NCI-H460 (cell line): Measurements from ENCODE around the gene PLCB4. TPM values are rescaled to one million over a fixed set of nuclear protein-coding genes. Genes with fewer than 3 reads are reported as not detected.

Experiments
- DNase-seq: peaks from one replicate; pipeline ENCODE4 v3.0.0-alpha.2; 2016; ENCODE audit warnings: low read depth; ENCODE audit errors: extremely low read depth
- total RNA-seq: library from RNA; depleted of rRNA; stranded (reverse); fragments of >200 nt; shearing (Covaris generic); gene quantifications from 2 replicates; pipeline ENCODE4 v1.2.3, GENCODE V29; 2014

Gene PLCB4
- total RNA-seq, 1 experiment from 2014 or later: 14.8 TPM

GRCh38 chr20:9388813-9389161, 319.9 kb downstream of the PLCB4 start:
- no peak for DNase-seq

GRCh38 chr20:9389346-9389745, 320.5 kb downstream of the PLCB4 start:
- DNase-seq: no peak

- no peak for DNase-seq
These were observed 321.6 kb downstream of the PLCB4 start for GRCh38 chr20:9390441-9390840.

GRCh38 chr20:9392892-9393857, 324.3 kb downstream of the PLCB4 start:
- DNase-seq: peak; percentile 48

GRCh38 chr20:9395971-9396370, 327.1 kb downstream of the PLCB4 start:
- DNase-seq: no peak

GRCh38 chr20:9397928-9398327, 329.0 kb downstream of the PLCB4 start:
- DNase-seq: no peak

- no peak for DNase-seq
These were observed 330.0 kb downstream of the PLCB4 start for GRCh38 chr20:9398882-9399281.

GRCh38 chr20:9399322-9399721, 330.4 kb downstream of the PLCB4 start:
- DNase-seq: no peak

- no peak for DNase-seq
These were observed 331.5 kb downstream of the PLCB4 start for GRCh38 chr20:9400171-9401025.

GRCh38 chr20:9401371-9401770, 332.5 kb downstream of the PLCB4 start:
- no peak for DNase-seq

GRCh38 chr20:9402141-9402540, 333.3 kb downstream of the PLCB4 start:
- DNase-seq: no peak

- no peak for DNase-seq
These were observed 333.7 kb downstream of the PLCB4 start for GRCh38 chr20:9402546-9402945.

GRCh38 chr20:9403448-9403847, 334.6 kb downstream of the PLCB4 start:
- DNase-seq: no peak

- DNase-seq: peak; percentile 67
These were observed 339.0 kb downstream of the PLCB4 start for GRCh38 chr20:9407805-9408421.

GRCh38 chr20:9408422-9409300, 339.8 kb downstream of the PLCB4 start:
- DNase-seq: no peak

GRCh38 chr20:9409352-9409751, 340.5 kb downstream of the PLCB4 start:
- DNase-seq: no peak

- DNase-seq: no peak
These were observed 341.1 kb downstream of the PLCB4 start for GRCh38 chr20:9409981-9410380.

GRCh38 chr20:9411833-9412232, 342.9 kb downstream of the PLCB4 start:
- DNase-seq: no peak

- no peak for DNase-seq
These were observed 343.4 kb downstream of the PLCB4 start for GRCh38 chr20:9412309-9412708.

- DNase-seq: no peak
These were observed 344.1 kb downstream of the PLCB4 start for GRCh38 chr20:9413001-9413400.
